Upper lobe of right lung (tissue), 1 donor: Measurements from ENCODE around the gene IFNA10. TPM values are rescaled to one million over a fixed set of nuclear protein-coding genes. Genes with fewer than 3 reads are reported as not detected.
A peak's percentile ranks its signal among the peaks of the same experiment; 100 is the strongest.
"Not testable (repeated sequence)": the region's sequence is repeated elsewhere in the genome, so short reads cannot be mapped to it uniquely, and the experiment has no call there.

Source experiments
- ATAC-seq: fragments of 200-7000 bp; cut with Tn5 transposase; one replicate; pipeline ENCODE4 v1.9.1; 2020; ENCODE audit warnings: mild to moderate bottlenecking, moderate library complexity
- DNase-seq: peaks from one replicate; pipeline ENCODE4 v3.0.0-alpha.2; 2020
- H3K27ac ChIP-seq: fragments of 200-600 bp; one replicate; pipeline ENCODE4 v1.8.0; 2022
- H3K27me3 ChIP-seq: fragments of 200-600 bp; one replicate; pipeline ENCODE4 v1.8.0; 2022; ENCODE audit warnings: mild to moderate bottlenecking
- H3K36me3 ChIP-seq: fragments of 200-600 bp; one replicate; pipeline ENCODE4 v1.8.0; 2022
- H3K4me1 ChIP-seq: fragments of 200-600 bp; one replicate; pipeline ENCODE4 v1.8.0; 2022
- H3K4me3 ChIP-seq: fragments of 200-600 bp; one replicate; pipeline ENCODE4 v1.8.0; 2022; ENCODE audit warnings: mild to moderate bottlenecking
- H3K9me3 ChIP-seq: fragments of 200-600 bp; one replicate; pipeline ENCODE4 v1.8.0; 2022
- CTCF ChIP-seq: fragments of 200-600 bp; IDR thresholded peaks from one replicate; pipeline ENCODE4 v1.8.0; 2022; ENCODE audit warnings: antibody characterized with exemption
- intact Hi-C: fragments of 100-400 bp; cut with DNase I; formaldehyde crosslinking; loops from one replicate; pipeline ENCODE4 v1.11.0; 2022
- total RNA-seq: library from RNA; stranded (reverse); fragmentation: NEBNext Ultra II Directional; extraction: Animal tissue kit (Norgen Biotek cat#: 25700); gene quantifications from one replicate; pipeline ENCODE4 v1.2.1, GENCODE V29; 2021
- donor health status: DM: no; HTN: yes; CAD: no; lungs with severe emphysema.

IFNA10 gene
- total RNA-seq, 1 donor from 2014 or later: not detected

DNA sequence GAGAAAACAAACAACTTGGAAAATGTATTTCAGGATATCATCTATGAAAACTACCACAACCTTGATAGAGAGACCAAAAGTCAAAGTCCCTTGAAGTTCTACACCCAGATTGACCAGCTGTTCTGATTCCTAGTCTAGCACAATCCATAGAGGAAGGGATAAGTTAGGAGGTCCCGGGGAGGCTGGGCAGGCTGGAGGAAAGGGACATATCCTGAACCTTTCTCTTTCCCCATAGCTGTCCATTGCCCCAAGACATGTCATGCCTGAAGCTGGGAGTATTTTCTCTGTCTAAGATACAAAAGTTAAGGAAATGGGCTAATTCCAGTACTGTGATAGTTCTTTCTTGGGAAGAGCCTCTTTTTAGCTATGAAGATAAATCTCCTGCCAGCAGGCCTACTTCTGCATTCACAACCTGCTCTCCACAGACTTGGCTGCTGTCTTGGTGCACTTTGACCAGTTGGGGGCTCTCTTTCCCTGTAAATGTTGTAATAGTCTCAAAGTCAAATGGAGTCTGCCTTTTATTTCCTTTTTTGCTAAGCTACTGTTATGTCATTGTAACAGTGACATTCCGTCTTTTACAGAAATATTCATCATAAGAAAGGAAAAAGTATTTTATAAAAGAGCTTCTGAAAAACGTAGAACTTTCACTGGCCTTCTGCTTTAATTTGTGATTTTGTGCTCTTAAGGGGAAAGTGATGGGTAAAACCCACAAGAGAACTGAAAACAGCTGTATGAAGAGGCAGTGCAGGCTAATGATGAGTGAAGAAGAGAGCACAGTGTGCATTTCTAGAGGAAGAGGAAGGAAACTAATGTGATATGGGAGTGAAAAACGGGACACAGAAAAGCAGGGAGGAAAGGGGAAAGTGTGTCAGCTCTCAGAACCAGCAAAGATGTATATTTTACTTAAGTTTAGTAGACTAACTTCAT lies 23.9 kb downstream of the IFNA10 start:
- peak; percentile 50 for TF ChIP-seq CTCF
- H3K27me3 ChIP-seq, H3K27ac ChIP-seq, H3K4me3 ChIP-seq, DNase-seq, H3K36me3 ChIP-seq, intact Hi-C loops, H3K4me1 ChIP-seq, H3K9me3 ChIP-seq: not testable (repeated sequence)
- ATAC-seq: peak; percentile 90

DNA sequence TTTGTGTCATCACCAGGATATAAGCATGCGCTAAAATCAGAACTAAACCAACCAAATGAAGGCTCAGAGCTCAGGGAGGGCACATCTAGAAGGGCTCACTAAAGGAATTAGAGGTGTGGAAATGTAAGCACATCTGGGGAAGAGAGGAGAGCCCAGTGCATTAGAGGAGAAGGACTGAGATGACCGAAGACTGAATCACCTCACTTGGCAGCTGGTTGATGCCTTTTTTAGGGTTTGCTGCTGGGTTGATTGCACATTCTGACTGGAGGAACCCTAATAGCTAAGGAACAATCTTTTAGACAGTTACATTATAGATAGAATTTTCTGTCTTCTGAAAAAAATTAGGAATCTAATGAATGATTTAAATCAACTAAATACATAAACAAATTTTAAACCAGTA lies 32.3 kb downstream of the IFNA10 start:
- ATAC-seq (no peak), DNase-seq (no peak)
- Histone ChIP-seq H3K4me3 (no peak overlapping the region), H3K9me3 (no peaks in the 10 kb centered on the region), H3K4me1 (no peaks in the 10 kb centered on the region), H3K27ac (no peak overlapping the region), H3K27me3 (no peaks in the 10 kb centered on the region), H3K36me3 (no peaks in the 10 kb centered on the region)
- intact Hi-C loops: no loop called here
- no peak for TF ChIP-seq CTCF

GRCh38 chr9:21172156-21172555 lies 34.8 kb downstream of the IFNA10 start:
- no peak for TF ChIP-seq CTCF
- intact Hi-C loops: no loop called here
- DNase-seq: no peak
- Histone ChIP-seq H3K36me3 (no peaks in the 10 kb centered on the region), H3K4me3 (no peak overlapping the region), H3K9me3 (no peaks in the 10 kb centered on the region), H3K4me1 (no peaks in the 10 kb centered on the region), H3K27ac (no peak overlapping the region), H3K27me3 (no peaks in the 10 kb centered on the region)
- ATAC-seq: no peak

DNA sequence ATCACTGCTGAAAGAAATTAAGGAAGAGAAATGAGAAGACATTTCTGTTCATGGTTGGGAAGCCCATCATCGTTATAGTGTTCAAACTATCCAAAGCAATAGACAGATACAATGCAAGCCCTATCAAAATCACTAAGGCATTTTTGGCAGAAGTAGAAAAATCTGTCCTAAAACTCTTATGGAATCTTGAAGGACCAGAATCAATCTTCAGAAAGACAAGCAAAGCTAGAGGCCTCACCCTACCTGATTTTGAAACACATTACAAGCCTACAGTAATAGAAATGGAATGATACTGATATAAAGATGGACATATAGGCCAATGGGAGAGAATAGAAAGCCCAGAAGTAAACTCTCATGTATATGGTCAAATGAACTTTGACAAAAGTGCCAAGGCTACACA lies 35.6 kb downstream of the IFNA10 start:
- intact Hi-C loops: no loop called here
- no peak for DNase-seq
- no peak overlapping the region for H3K27ac ChIP-seq
- H3K27me3 ChIP-seq: no peaks in the 10 kb centered on the region
- TF ChIP-seq CTCF: no peak
- H3K9me3 ChIP-seq: no peaks in the 10 kb centered on the region
- no peak overlapping the region for H3K4me3 ChIP-seq
- no peak for ATAC-seq
- no peaks in the 10 kb centered on the region for H3K36me3 ChIP-seq
- no peaks in the 10 kb centered on the region for H3K4me1 ChIP-seq

DNA sequence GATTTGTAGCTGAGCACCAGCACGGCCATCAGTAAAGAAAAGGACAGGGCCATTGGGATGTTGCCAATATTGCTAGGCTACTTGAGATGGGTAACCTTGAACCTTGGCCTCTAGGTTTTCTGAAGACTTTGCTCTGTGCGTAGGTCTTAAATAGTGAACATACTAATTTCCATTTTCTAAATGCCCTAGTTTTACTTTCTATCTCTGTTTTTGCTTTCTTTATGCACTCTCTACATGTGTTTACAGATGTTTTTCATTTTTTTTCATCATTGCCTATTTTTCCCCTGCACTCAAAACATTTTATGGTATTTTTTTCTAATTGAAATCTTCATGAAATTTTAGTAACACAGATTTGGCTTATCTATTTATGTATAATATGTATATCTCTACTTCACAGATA lies 40.4 kb downstream of the IFNA10 start, which contains the start of gene IFNA21:
Gene IFNA21 (minus strand): TSS at position 101 of the 400 bp plus-strand sequence. CDS start 48 bp downstream, at position 53.
- H3K27me3 ChIP-seq, intact Hi-C loops, H3K36me3 ChIP-seq, ATAC-seq, H3K4me1 ChIP-seq, H3K27ac ChIP-seq, DNase-seq, H3K9me3 ChIP-seq, H3K4me3 ChIP-seq: not testable (repeated sequence)

DNA sequence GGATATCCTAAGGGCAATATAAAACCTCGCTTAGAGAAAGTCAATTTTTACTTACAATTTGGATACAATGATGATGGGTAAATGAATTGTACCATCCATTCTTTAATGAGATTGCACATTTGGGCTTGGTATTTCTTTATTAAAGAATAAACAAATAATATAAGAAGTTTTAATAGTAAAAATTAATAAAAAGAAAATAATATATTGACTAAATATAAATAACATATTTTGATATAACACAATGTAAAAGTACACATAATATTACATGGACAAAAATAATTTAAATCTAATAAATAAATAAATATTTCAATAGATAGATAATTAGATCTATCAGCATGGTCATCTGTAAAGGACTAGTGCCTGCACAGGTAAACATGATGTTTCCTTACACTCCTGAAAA lies 41.4 kb downstream of the IFNA10 start:
- no peaks in the 10 kb centered on the region for H3K4me1 ChIP-seq
- DNase-seq (no peak), ATAC-seq (no peak)
- H3K36me3 ChIP-seq: no peaks in the 10 kb centered on the region
- no peak for TF ChIP-seq CTCF
- H3K27ac ChIP-seq: no peak overlapping the region
- H3K4me3 ChIP-seq: no peak overlapping the region
- no peaks in the 10 kb centered on the region for H3K27me3 ChIP-seq
- intact Hi-C loops: no loop called here
- H3K9me3 ChIP-seq: no peaks in the 10 kb centered on the region
